ENCODE results near the gene TENM3.

TENM3 gene

DNA sequence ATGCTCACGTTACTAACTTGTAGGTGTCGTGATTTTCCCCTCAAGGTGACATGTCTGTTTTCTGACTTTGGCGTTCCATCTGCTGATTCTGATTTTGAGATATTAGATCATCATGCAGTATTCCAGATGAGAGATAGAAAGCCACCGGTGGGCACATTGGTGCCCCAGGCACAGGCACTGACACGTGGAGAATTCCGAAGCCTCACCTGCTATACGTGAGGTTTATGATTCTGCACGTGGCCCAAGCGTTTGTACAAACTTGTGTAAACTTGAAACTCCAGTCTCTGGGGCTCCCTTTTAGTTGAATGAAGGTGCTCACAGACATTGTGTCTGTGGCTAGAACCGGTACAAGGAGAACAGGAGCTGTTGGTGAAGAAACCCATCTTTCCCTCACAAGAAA is 81.1 kb downstream of the TENM3 start:
- H3K27me3 ChIP-seq (ENCODE audit: low read depth), result no peaks in the 10 kb centered on the region
- H3K4me1 ChIP-seq, result no peaks in the 10 kb centered on the region
- H3K9me3 ChIP-seq, result no peaks in the 10 kb centered on the region
- in situ Hi-C loops (cut with MboI; ENCODE audit: low sequenced_read_pairs), result no loop called here
- no peak for DNase-seq (ENCODE audit: low spot score in 2 of 2)
- no peaks in the 10 kb centered on the region; the same call in 1 of the 2 replicates for H3K36me3 ChIP-seq (replicated peaks)
- H3K4me3 ChIP-seq, result no peak overlapping the region

DNA sequence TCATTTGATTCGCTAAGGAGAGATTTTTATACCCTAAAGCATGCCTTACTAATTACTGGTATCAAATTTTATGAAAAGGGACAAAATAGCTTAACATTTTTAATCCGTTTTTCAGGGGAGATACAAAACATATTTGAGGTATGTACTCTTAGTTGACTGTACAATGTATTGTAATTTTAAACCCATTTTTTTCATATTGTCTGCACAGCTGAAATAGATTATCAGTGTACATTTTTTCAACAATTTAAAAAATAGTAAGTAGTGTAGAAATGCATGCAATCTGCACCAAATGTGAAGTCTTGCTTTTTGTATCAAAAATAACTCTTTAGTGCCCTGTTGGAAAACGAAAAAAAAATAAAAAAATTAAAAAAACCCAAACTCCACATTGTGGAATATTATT is 82.2 kb downstream of the TENM3 start:
- H3K4me3 ChIP-seq, result no peak overlapping the region
- H3K27me3 ChIP-seq (ENCODE audit: low read depth), result no peaks in the 10 kb centered on the region
- DNase-seq (ENCODE audit: low spot score in 2 of 2), result no peak
- peaks cover 3% of the 10 kb centered on the region for H3K4me1 ChIP-seq
- no peaks in the 10 kb centered on the region; the same call in 1 of the 2 replicates for H3K36me3 ChIP-seq (replicated peaks)
- in situ Hi-C loops (cut with MboI; ENCODE audit: low sequenced_read_pairs), result no loop called here
- no peaks in the 10 kb centered on the region for H3K9me3 ChIP-seq

- Histone ChIP-seq H3K36me3 (replicated peaks) (no peaks in the 10 kb centered on the region; the same call in 1 of the 2 replicates), H3K27me3 (ENCODE audit: low read depth) (no peaks in the 10 kb centered on the region), H3K9me3 (no peaks in the 10 kb centered on the region), H3K4me1 (peaks cover 6% of the 10 kb centered on the region), H3K4me3 (no peak overlapping the region)
- no peak for DNase-seq (ENCODE audit: low spot score in 2 of 2)
- in situ Hi-C loops (cut with MboI; ENCODE audit: low sequenced_read_pairs), result no loop called here
These were observed 82.7 kb downstream of the TENM3 start for GRCh38 chr4:182325848-182326255.

- H3K4me1 ChIP-seq, result peaks cover 7% of the 10 kb centered on the region
- no peak for DNase-seq (ENCODE audit: low spot score in 2 of 2)
- H3K4me3 ChIP-seq, result no peak overlapping the region
- H3K27me3 ChIP-seq (ENCODE audit: low read depth), result no peaks in the 10 kb centered on the region
- in situ Hi-C loops (cut with MboI; ENCODE audit: low sequenced_read_pairs), result no loop called here
- no peaks in the 10 kb centered on the region for H3K9me3 ChIP-seq
- H3K36me3 ChIP-seq (replicated peaks), result no peaks in the 10 kb centered on the region; the same call in 1 of the 2 replicates
These were observed 85.3 kb downstream of the TENM3 start for GRCh38 chr4:182328505-182328904.

DNA sequence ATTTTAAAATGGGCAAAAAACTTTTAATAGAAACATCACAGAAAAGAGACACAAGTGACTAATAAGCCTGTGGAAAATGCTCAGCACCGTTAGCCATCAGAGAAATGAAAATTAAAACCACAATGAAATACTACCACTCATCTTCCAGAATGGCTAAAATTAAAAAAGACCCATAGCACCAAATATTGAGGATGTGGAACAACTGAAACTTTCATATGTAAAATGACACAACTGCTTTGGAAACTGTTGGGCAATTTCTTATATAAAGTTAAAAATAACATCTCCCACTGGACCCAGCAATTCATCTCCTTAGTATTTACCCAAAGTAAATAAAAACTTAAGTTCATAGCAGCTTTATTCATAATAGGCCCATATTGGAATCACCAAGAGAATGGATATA is 94.2 kb downstream of the TENM3 start:
- no peak for DNase-seq (ENCODE audit: low spot score in 2 of 2)
- Histone ChIP-seq H3K4me3 (no peak overlapping the region), H3K27me3 (ENCODE audit: low read depth) (no peaks in the 10 kb centered on the region), H3K9me3 (no peaks in the 10 kb centered on the region), H3K4me1 (peaks cover 17% of the 10 kb centered on the region), H3K36me3 (replicated peaks) (no peaks in the 10 kb centered on the region)
- in situ Hi-C loops (cut with MboI; ENCODE audit: low sequenced_read_pairs), result no loop called here

DNA sequence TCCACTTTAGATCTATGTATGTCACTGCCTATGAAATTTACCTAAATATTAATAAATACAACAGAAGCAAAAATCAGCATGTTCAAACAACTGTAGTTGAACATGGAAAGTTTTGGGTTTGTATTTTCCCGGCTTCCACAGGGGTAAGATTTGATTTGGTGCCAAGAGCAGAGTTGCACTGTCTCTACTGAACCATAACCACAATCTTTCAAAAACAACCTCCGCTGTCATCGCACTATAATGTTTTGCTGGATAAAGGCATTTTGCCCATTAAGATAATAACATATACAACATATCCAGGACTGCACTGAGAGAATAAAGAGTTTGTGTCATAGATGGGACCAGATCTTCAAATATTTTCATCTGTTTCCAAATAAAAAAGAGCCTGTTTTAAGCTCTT is 94.9 kb downstream of the TENM3 start:
- Histone ChIP-seq H3K27me3 (ENCODE audit: low read depth) (no peaks in the 10 kb centered on the region), H3K4me3 (no peak overlapping the region), H3K4me1 (peaks cover 17% of the 10 kb centered on the region), H3K9me3 (no peaks in the 10 kb centered on the region), H3K36me3 (replicated peaks) (no peaks in the 10 kb centered on the region)
- DNase-seq (ENCODE audit: low spot score in 2 of 2), result no peak
- in situ Hi-C loops (cut with MboI; ENCODE audit: low sequenced_read_pairs), result no loop called here

DNA sequence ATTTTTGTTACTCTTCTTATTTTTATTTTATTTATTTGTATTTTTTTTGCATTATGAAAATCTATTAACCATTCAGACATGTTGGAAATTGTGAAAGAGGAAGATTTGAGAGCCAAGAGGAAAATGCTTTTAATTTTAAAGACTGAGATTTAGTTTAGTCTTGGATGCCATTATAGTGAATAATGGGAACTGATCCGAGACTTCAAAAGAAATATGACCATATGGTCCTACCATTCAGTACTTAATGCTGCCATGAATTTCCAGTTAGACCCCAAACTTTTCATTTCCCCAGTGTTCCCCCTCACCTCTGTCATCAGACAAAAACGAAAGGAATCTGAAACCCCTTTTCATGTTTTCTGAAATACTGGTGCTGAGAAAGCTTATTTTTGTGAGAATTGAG is 95.5 kb downstream of the TENM3 start:
- DNase-seq (ENCODE audit: low spot score in 2 of 2), result no peak
- H3K27me3 ChIP-seq (ENCODE audit: low read depth), result no peaks in the 10 kb centered on the region
- H3K36me3 ChIP-seq (replicated peaks), result no peaks in the 10 kb centered on the region
- no peak overlapping the region for H3K4me3 ChIP-seq
- H3K4me1 ChIP-seq, result peaks cover 21% of the 10 kb centered on the region
- in situ Hi-C loops (cut with MboI; ENCODE audit: low sequenced_read_pairs), result no loop called here
- no peaks in the 10 kb centered on the region for H3K9me3 ChIP-seq

GRCh38 chr4:182339221-182339641 is 96.0 kb downstream of the TENM3 start:
- H3K4me3 ChIP-seq, result no peak overlapping the region
- in situ Hi-C loops (cut with MboI; ENCODE audit: low sequenced_read_pairs), result no loop called here
- H3K9me3 ChIP-seq, result no peaks in the 10 kb centered on the region
- H3K27me3 ChIP-seq (ENCODE audit: low read depth), result no peaks in the 10 kb centered on the region
- no peaks in the 10 kb centered on the region for H3K36me3 ChIP-seq (replicated peaks)
- H3K4me1 ChIP-seq, result peaks cover 23% of the 10 kb centered on the region
- DNase-seq (ENCODE audit: low spot score in 2 of 2), result peak; percentile 47 to 61

- Histone ChIP-seq H3K4me3 (no peak overlapping the region), H3K27me3 (ENCODE audit: low read depth) (no peaks in the 10 kb centered on the region), H3K4me1 (peaks cover 25% of the 10 kb centered on the region), H3K36me3 (replicated peaks) (no peaks in the 10 kb centered on the region), H3K9me3 (no peaks in the 10 kb centered on the region)
- in situ Hi-C loops (cut with MboI; ENCODE audit: low sequenced_read_pairs), result no loop called here
- DNase-seq (ENCODE audit: low spot score in 2 of 2), result peak in 1 of 2 experiments; percentile 28
These were observed 100.3 kb downstream of the TENM3 start for GRCh38 chr4:182343453-182343852.

- H3K27me3 ChIP-seq (ENCODE audit: low read depth), result no peaks in the 10 kb centered on the region
- DNase-seq (ENCODE audit: low spot score in 2 of 2), result no peak
- no peak overlapping the region for H3K4me3 ChIP-seq
- H3K36me3 ChIP-seq (replicated peaks), result no peaks in the 10 kb centered on the region
- in situ Hi-C loops (cut with MboI; ENCODE audit: low sequenced_read_pairs), result no loop called here
- H3K4me1 ChIP-seq, result peaks cover 12% of the 10 kb centered on the region
- H3K9me3 ChIP-seq, result no peaks in the 10 kb centered on the region
These were observed 101.8 kb downstream of the TENM3 start for GRCh38 chr4:182344968-182345367.

- no peaks in the 10 kb centered on the region for H3K27me3 ChIP-seq (ENCODE audit: low read depth)
- H3K4me1 ChIP-seq, result peaks cover 12% of the 10 kb centered on the region
- no peak overlapping the region for H3K4me3 ChIP-seq
- peak; percentile 34 to 42 for DNase-seq (ENCODE audit: low spot score in 2 of 2)
- no peaks in the 10 kb centered on the region for H3K9me3 ChIP-seq
- no peaks in the 10 kb centered on the region for H3K36me3 ChIP-seq (replicated peaks)
- in situ Hi-C loops (cut with MboI; ENCODE audit: low sequenced_read_pairs), result no loop called here
These were observed 103.0 kb downstream of the TENM3 start for GRCh38 chr4:182346250-182346649.

- Histone ChIP-seq H3K9me3 (no peaks in the 10 kb centered on the region), H3K36me3 (replicated peaks) (no peaks in the 10 kb centered on the region), H3K27me3 (ENCODE audit: low read depth) (no peaks in the 10 kb centered on the region), H3K4me1 (peaks cover 12% of the 10 kb centered on the region), H3K4me3 (no peak overlapping the region)
- DNase-seq (ENCODE audit: low spot score in 2 of 2), result no peak
- in situ Hi-C loops (cut with MboI; ENCODE audit: low sequenced_read_pairs), result no loop called here
These were observed 103.6 kb downstream of the TENM3 start for GRCh38 chr4:182346675-182347375.

DNA sequence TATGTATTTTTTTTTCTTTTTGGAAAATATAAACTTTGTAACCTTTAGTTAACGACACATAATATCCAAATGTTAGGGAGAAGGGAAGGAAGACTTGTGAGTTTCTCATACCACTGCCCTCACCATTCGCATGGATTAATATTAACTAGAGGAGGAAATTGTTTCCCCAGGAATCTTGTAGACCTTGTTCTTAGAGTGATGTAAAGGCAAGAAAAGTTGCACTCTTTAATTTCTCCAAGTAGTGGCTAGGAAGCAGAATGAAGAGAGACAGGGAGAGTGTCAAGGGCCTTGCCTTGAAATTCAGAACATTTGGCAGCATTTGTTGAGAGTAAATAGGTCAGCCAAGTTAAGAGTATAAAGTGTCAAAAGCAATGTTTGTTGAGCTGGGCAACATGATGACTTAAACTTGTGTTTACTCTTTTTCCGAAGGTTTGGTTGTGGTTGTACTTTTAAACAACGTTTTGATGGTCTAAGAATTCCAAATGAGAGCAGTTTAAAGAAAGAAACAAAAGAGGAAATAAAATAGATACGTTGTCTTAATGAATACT is 105.7 kb downstream of the TENM3 start:
- no peak for DNase-seq (ENCODE audit: low spot score in 2 of 2)
- Histone ChIP-seq H3K36me3 (replicated peaks) (no peaks in the 10 kb centered on the region), H3K9me3 (no peaks in the 10 kb centered on the region), H3K27me3 (ENCODE audit: low read depth) (no peaks in the 10 kb centered on the region), H3K4me1 (peaks cover 6% of the 10 kb centered on the region), H3K4me3 (no peak overlapping the region)
- in situ Hi-C loops (cut with MboI; ENCODE audit: low sequenced_read_pairs), result no loop called here

- Histone ChIP-seq H3K4me3 (no peak overlapping the region), H3K27me3 (ENCODE audit: low read depth) (no peaks in the 10 kb centered on the region), H3K4me1 (peaks cover 4% of the 10 kb centered on the region), H3K9me3 (no peaks in the 10 kb centered on the region), H3K36me3 (replicated peaks) (no peaks in the 10 kb centered on the region)
- DNase-seq (ENCODE audit: low spot score in 2 of 2), result no peak
- in situ Hi-C loops (cut with MboI; ENCODE audit: low sequenced_read_pairs), result no loop called here
These were observed 106.8 kb downstream of the TENM3 start for GRCh38 chr4:182350041-182350440.
